Panc1 (cell line): ENCODE data around the gene MACROD2. TPM values are rescaled to one million over a fixed set of nuclear protein-coding genes. Genes with fewer than 3 reads are reported as not detected.

Source experiments
- ATAC-seq: fragments of 200-7000 bp; cut with Tn5 transposase; 2 replicates; pipeline ENCODE4 v1.9.1; 2020; ENCODE audit warnings: mild to moderate bottlenecking, moderate library complexity
- BruUV-seq: library from RNA; stranded (reverse); fragments of 400-500 nt; replicated peaks from 2 replicates; lab custom pipeline; 2021; lab: Mats Ljungman, UMichigan
- CTCF ChIA-PET: fragments of 300-600 bp; sonication (Branson Sonifier 250); formaldehyde crosslinking; loops from one replicate; lab custom pipeline; 2022; ENCODE audit warnings: antibody characterized with exemption; lab: Charles Lee
- POLR2A ChIA-PET: fragments of 300-600 bp; sonication (Branson Sonifier 250); formaldehyde crosslinking; loops from one replicate; lab custom pipeline; 2022; ENCODE audit warnings: antibody characterized with exemption; lab: Charles Lee
- DNase-seq: peaks from one replicate; pipeline ENCODE4 v3.0.0-alpha.2; 2010; ENCODE audit warnings: low read depth, low spot score
- H3K27ac ChIP-seq: 2 replicates; pipeline ENCODE4 v1.5.1; 2011; ENCODE audit warnings: mild to moderate bottlenecking, low read length, inconsistent platforms
- H3K27me3 ChIP-seq: fragments of 200-500 bp; sonication (Bioruptor generic); 2 replicates; pipeline ENCODE4 v1.6.0; 2014; ENCODE audit warnings: low read length, inconsistent platforms; ENCODE audit not compliant: control insufficient read depth, insufficient read depth
- H3K36me3 ChIP-seq: fragments of 200-500 bp; sonication (Bioruptor generic); 2 replicates; pipeline ENCODE4 v1.5.1; 2014; ENCODE audit warnings: inconsistent platforms, mild to moderate bottlenecking, low read length, moderate library complexity; ENCODE audit not compliant: control insufficient read depth, insufficient read depth
- H3K4me1 ChIP-seq: 2 replicates; pipeline ENCODE4 v1.5.1; 2011; ENCODE audit warnings: inconsistent platforms, mild to moderate bottlenecking, low read length, moderate library complexity; ENCODE audit not compliant: control insufficient read depth, insufficient read depth
- H3K4me3 ChIP-seq, 2 experiments: 2 replicates each; pipeline ENCODE4 v1.5.1; 2011 to 2012; ENCODE audit warnings: low read depth in 2 of 2, low read length in 2 of 2, mild to moderate bottlenecking in 2 of 2, inconsistent platforms in 1 of 2, moderate library complexity in 1 of 2
- H3K9me3 ChIP-seq: fragments of 200-500 bp; sonication (Bioruptor generic); 2 replicates; pipeline ENCODE4 v1.5.1; 2014; ENCODE audit warnings: low read depth, mild to moderate bottlenecking, inconsistent platforms, low read length, moderate library complexity; ENCODE audit not compliant: control insufficient read depth, insufficient read depth
- POLR2AphosphoS5 ChIP-seq: IDR thresholded peaks from 2 replicates; pipeline ENCODE4 v1.6.1; 2012; ENCODE audit warnings: mild to moderate bottlenecking, low read depth, low read length, moderate library complexity
- SIN3A ChIP-seq: IDR thresholded peaks from 2 replicates; pipeline ENCODE4 v1.6.1; 2012; ENCODE audit warnings: low read depth, mild to moderate bottlenecking, low read length, moderate library complexity, borderline replicate concordance; ENCODE audit not compliant: insufficient read depth
- TCF7L2 ChIP-seq: IDR thresholded peaks from 2 replicates; pipeline ENCODE4 v1.6.1; 2011; ENCODE audit warnings: mild to moderate bottlenecking, low read depth, low read length, inconsistent platforms
- in situ Hi-C: cut with HindIII; loops from 2 replicates; pipeline ENCODE4 v1.10.0; 2016; ENCODE audit warnings: low sequenced_read_pairs, low pct_unique_long_range_greater_than_20kb
- intact Hi-C: fragments of 100-400 bp; cut with micrococcal nuclease; formaldehyde crosslinking; loops from one replicate; pipeline ENCODE4 v1.10.0; 2022; ENCODE audit not compliant: unreplicated experiment
- total RNA-seq: library from RNA; stranded (reverse); gene quantifications from one replicate; pipeline ENCODE4 v1.2.1, GENCODE V29; 2021; ENCODE audit not compliant: unreplicated experiment
- TF ChIP-seq, protein P1 (sequence below), 2 experiments: IDR thresholded peaks; 2 replicates each; pipeline ENCODE4 v1.6.1; 2011 to 2012; ENCODE audit warnings: low read depth in 2 of 2, control low read depth in 1 of 2, low read length in 1 of 2, mild to moderate bottlenecking in 1 of 2, moderate library complexity in 1 of 2; ENCODE audit not compliant: insufficient read depth in 1 of 2
- TF ChIP-seq, protein P2 (sequence below): fragments of 450-650 bp; IDR thresholded peaks from 2 replicates; pipeline ENCODE4 v1.5.1; 2017; ENCODE audit warnings: mild to moderate bottlenecking

The MACROD2 gene
- total RNA-seq, 1 experiment from 2014 or later: 1.2 TPM

DNA sequence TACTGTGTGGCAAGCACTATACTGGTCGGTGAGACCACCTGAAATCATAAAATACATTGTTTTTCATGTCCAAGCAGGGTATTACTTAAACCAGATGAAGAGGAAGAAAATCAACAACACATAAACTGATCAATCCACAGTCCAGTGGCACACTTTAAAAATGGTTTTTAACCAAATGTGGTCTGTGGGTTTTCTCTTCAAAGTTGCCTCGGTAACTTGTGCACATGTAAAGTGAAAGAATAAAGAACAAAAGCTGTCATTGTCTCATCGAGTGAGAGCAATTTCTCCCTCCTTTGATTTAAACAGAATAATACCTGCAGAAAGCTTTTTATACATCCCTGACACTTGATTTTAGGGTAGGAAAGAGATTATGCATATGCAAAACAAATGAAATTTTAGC, 338.4 kb downstream of the MACROD2 start:
- TF ChIP-seq, protein P1, sequence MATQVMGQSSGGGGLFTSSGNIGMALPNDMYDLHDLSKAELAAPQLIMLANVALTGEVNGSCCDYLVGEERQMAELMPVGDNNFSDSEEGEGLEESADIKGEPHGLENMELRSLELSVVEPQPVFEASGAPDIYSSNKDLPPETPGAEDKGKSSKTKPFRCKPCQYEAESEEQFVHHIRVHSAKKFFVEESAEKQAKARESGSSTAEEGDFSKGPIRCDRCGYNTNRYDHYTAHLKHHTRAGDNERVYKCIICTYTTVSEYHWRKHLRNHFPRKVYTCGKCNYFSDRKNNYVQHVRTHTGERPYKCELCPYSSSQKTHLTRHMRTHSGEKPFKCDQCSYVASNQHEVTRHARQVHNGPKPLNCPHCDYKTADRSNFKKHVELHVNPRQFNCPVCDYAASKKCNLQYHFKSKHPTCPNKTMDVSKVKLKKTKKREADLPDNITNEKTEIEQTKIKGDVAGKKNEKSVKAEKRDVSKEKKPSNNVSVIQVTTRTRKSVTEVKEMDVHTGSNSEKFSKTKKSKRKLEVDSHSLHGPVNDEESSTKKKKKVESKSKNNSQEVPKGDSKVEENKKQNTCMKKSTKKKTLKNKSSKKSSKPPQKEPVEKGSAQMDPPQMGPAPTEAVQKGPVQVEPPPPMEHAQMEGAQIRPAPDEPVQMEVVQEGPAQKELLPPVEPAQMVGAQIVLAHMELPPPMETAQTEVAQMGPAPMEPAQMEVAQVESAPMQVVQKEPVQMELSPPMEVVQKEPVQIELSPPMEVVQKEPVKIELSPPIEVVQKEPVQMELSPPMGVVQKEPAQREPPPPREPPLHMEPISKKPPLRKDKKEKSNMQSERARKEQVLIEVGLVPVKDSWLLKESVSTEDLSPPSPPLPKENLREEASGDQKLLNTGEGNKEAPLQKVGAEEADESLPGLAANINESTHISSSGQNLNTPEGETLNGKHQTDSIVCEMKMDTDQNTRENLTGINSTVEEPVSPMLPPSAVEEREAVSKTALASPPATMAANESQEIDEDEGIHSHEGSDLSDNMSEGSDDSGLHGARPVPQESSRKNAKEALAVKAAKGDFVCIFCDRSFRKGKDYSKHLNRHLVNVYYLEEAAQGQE (IDR thresholded peaks at IDR 0.05; ENCODE audit: insufficient read depth in 1 of 2, low read depth in 2 of 2, low read length in 1 of 2): no peak
- TF ChIP-seq POLR2AphosphoS5: no peak
- TF ChIP-seq, protein P2, sequence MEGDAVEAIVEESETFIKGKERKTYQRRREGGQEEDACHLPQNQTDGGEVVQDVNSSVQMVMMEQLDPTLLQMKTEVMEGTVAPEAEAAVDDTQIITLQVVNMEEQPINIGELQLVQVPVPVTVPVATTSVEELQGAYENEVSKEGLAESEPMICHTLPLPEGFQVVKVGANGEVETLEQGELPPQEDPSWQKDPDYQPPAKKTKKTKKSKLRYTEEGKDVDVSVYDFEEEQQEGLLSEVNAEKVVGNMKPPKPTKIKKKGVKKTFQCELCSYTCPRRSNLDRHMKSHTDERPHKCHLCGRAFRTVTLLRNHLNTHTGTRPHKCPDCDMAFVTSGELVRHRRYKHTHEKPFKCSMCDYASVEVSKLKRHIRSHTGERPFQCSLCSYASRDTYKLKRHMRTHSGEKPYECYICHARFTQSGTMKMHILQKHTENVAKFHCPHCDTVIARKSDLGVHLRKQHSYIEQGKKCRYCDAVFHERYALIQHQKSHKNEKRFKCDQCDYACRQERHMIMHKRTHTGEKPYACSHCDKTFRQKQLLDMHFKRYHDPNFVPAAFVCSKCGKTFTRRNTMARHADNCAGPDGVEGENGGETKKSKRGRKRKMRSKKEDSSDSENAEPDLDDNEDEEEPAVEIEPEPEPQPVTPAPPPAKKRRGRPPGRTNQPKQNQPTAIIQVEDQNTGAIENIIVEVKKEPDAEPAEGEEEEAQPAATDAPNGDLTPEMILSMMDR: no peak
- no peak for TF ChIP-seq TCF7L2
- no peak for TF ChIP-seq SIN3A
- Histone ChIP-seq H3K27ac (no peak overlapping the region), H3K9me3 (no peaks in the 10 kb centered on the region), H3K27me3 (no peaks in the 10 kb centered on the region), H3K36me3 (no peaks in the 10 kb centered on the region), H3K4me3 (no peak overlapping the region), H3K4me1 (no peaks in the 10 kb centered on the region)
- POLR2A ChIA-PET: no interaction called here
- in situ Hi-C loops (no loop called here), intact Hi-C loops (no loop called here)
- ATAC-seq (no peak), DNase-seq (no peak)
- CTCF ChIA-PET: no interaction called here
- BruUV-seq: no TSS peak

DNA sequence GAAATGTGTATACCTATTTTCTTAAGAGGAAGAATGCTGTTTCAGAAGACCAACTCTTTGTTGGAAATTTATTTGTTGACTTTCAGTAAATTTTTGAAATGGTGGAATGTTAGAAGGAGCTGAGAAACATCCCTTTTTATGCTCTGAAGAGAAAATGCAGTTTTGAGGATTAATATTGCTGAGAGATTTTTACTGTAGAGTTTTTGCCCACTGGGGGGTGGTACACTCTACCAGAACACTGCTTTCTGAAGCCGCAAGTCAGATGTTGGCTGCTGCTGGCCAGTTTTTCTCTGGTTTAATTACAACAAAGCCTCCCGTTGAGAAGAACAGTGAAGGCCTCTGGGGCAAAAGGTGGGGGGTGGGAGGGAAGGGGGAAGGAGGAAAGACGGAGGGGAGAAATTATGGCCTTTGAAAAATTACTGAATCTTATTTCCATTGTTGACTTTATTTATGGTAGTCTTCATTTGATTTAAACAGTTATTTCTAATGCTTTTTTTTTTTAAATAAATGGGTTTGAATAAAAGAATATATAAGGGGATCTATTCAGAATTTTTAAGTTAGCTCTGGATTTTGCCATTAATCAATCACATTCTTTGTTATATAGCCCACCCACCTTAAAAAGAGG, 339.1 kb downstream of the MACROD2 start:
- no peaks in the 10 kb centered on the region for H3K4me1 ChIP-seq
- POLR2A ChIA-PET: no interaction called here
- intact Hi-C loops: no loop called here
- H3K9me3 ChIP-seq: no peaks in the 10 kb centered on the region
- H3K36me3 ChIP-seq: no peaks in the 10 kb centered on the region
- TF ChIP-seq, protein P1 (IDR thresholded peaks at IDR 0.05; ENCODE audit: insufficient read depth in 1 of 2, low read depth in 2 of 2, low read length in 1 of 2): no peak
- TF ChIP-seq, protein P2: peak; percentile 39
- in situ Hi-C loops: no loop called here
- ATAC-seq (no peak), DNase-seq (no peak)
- no peaks in the 10 kb centered on the region for H3K27me3 ChIP-seq
- no peak overlapping the region for H3K27ac ChIP-seq
- BruUV-seq: no TSS peak
- H3K4me3 ChIP-seq: no peak overlapping the region
- CTCF ChIA-PET: no interaction called here
